ENCODE data around the gene PCNX4. TPM values are rescaled to one million over a fixed set of nuclear protein-coding genes. Genes with fewer than 3 reads are reported as not detected.

The PCNX4 gene
- total and polyA plus RNA-seq, 8 donors = 34.8 to 129 (median 109) TPM

GRCh38 chr14:60161196-60162107 lies 69.7 kb downstream of the PCNX4 start:
- Histone ChIP-seq H3K4me1 (peaks cover 0 to 50% of the 10 kb centered on the region in 2 donors), H3K36me3 (no peaks in the 10 kb centered on the region), H3K27ac (peak overlapping the region in 1 of 2 donors; percentile 60), H3K4me3 (no peak overlapping the region), H3K27me3 (no peaks in the 10 kb centered on the region), H3K9me3 (no peaks in the 10 kb centered on the region)
- no peak for ATAC-seq
- intact Hi-C loops (cut with DNase I) = loop anchor here in 1 of 2 donors (10.0 kb wide), 1 partner anchor 77 kb away; no protein-coding TSS in a partner anchor
- no peak for DNase-seq
- TF ChIP-seq CTCF (IDR thresholded peaks at IDR 0.05) = no peak

- intact Hi-C loops (cut with DNase I) = loop anchor here in 1 of 2 donors (10.0 kb wide), 1 partner anchor 79 kb away; no protein-coding TSS in a partner anchor
- Histone ChIP-seq H3K27ac (no peak overlapping the region), H3K4me3 (peak overlapping the region in 1 of 2 donors; percentile 67), H3K9me3 (no peaks in the 10 kb centered on the region), H3K4me1 (peaks cover 0 to 44% of the 10 kb centered on the region in 2 donors), H3K27me3 (no peaks in the 10 kb centered on the region), H3K36me3 (no peaks in the 10 kb centered on the region)
- no peak for DNase-seq
- ATAC-seq = no peak
- no peak for TF ChIP-seq CTCF (IDR thresholded peaks at IDR 0.05)
These were observed 72.0 kb downstream of the PCNX4 start for GRCh38 chr14:60163693-60164092.

- DNase-seq = peak in 1 of 4 donors; percentile 80
- ATAC-seq = no peak
- intact Hi-C loops (cut with DNase I) = loop anchor here in 1 of 2 donors (10.0 kb wide), 1 partner anchor 80 kb away; no protein-coding TSS in a partner anchor
These were observed 72.6 kb downstream of the PCNX4 start for GRCh38 chr14:60164404-60164711.

GRCh38 chr14:60164712-60165546 lies 73.2 kb downstream of the PCNX4 start, which contains the start of gene DHRS7:
TSS of gene DHRS7 (minus strand) at chr14:60165398. CDS start at chr14:60165309, 89 bp downstream.
- no peaks in the 10 kb centered on the region for H3K9me3 ChIP-seq
- DNase-seq (peak; percentile 82 to 100 (median 88)), ATAC-seq (peak; percentile 99)
- peaks cover 0 to 39% of the 10 kb centered on the region in 2 donors for H3K4me1 ChIP-seq
- intact Hi-C loops (cut with DNase I) = loop anchor here in 1 of 2 donors (10.0 kb wide), 1 partner anchor 80 kb away; no protein-coding TSS in a partner anchor
- H3K27me3 ChIP-seq = no peaks in the 10 kb centered on the region
- no peaks in the 10 kb centered on the region for H3K36me3 ChIP-seq
- H3K4me3 ChIP-seq = peak within 1 kb of the TSS; percentile 67 to 86
- peak in 1 of 2 donors; percentile 63 for TF ChIP-seq CTCF (IDR thresholded peaks at IDR 0.05)
- H3K27ac ChIP-seq = peak within 1 kb of the TSS; percentile 91 to 95

More at GRCh38 chr14:60164404-60164711, 72.6 kb downstream of the PCNX4 start:
- H3K4me1 ChIP-seq = peaks cover 0 to 42% of the 10 kb centered on the region in 2 donors
- H3K27ac ChIP-seq = peak overlapping the region; percentile 91 to 95
- no peaks in the 10 kb centered on the region for H3K36me3 ChIP-seq
- H3K9me3 ChIP-seq = no peaks in the 10 kb centered on the region
- TF ChIP-seq CTCF (IDR thresholded peaks at IDR 0.05) = no peak
- no peaks in the 10 kb centered on the region for H3K27me3 ChIP-seq
- H3K4me3 ChIP-seq = peak overlapping the region; percentile 67 to 86

Measured in left lung (tissue), 10 donors.